Liver (tissue), 9 donors: ENCODE data around the gene ZFYVE9. TPM values are rescaled to one million over a fixed set of nuclear protein-coding genes. Genes with fewer than 3 reads are reported as not detected.
"Not testable (repeated sequence)": the region's sequence is repeated elsewhere in the genome, so short reads cannot be mapped to it uniquely, and the experiment has no call there.

Experiments used
- DNase-seq: peaks from one replicate; pipeline ENCODE4 v3.0.0-alpha.2; 2017; ENCODE audit warnings: low spot score
- H3K27ac ChIP-seq, 2 donors: one replicate each; pipeline ENCODE4 v1.7.0; 2013; ENCODE audit warnings: inconsistent platforms in 2 of 2, low read length in 2 of 2, control low read depth in 1 of 2, low read depth in 1 of 2, mild to moderate bottlenecking in 1 of 2
- H3K27me3 ChIP-seq, 4 donors: one replicate each; pipeline versions ENCODE4 v1.6.1 to v1.7.0; 2013; ENCODE audit warnings: low read length in 3 of 4, inconsistent platforms in 1 of 4, mild to moderate bottlenecking in 1 of 4, moderate library complexity in 1 of 4; ENCODE audit not compliant: control insufficient read depth in 4 of 4, insufficient read depth in 4 of 4
- H3K36me3 ChIP-seq, 4 donors: one replicate each; pipeline versions ENCODE4 v1.6.1 to v1.7.0; 2013; ENCODE audit warnings: low read length in 3 of 4, mild to moderate bottlenecking in 3 of 4, low read depth in 1 of 4, moderate library complexity in 1 of 4; ENCODE audit not compliant: control insufficient read depth in 4 of 4, insufficient read depth in 3 of 4
- H3K4me1 ChIP-seq, 4 donors: one replicate each; pipeline versions ENCODE4 v1.6.1 to v1.7.0; 2013; ENCODE audit warnings: low read length in 3 of 4, mild to moderate bottlenecking in 3 of 4, moderate library complexity in 1 of 4; ENCODE audit not compliant: control insufficient read depth in 4 of 4, insufficient read depth in 4 of 4
- H3K4me3 ChIP-seq, 3 donors: one replicate each; pipeline versions ENCODE4 v1.6.1 to v1.7.0; 2013; ENCODE audit warnings: low read length in 3 of 3, control low read depth in 1 of 3, low read depth in 1 of 3, mild to moderate bottlenecking in 1 of 3
- H3K9ac ChIP-seq, 2 donors: one replicate each; pipeline ENCODE4 v1.7.0; 2013; ENCODE audit warnings: low read length in 2 of 2, mild to moderate bottlenecking in 2 of 2, moderate library complexity in 2 of 2, control low read depth in 1 of 2, low read depth in 1 of 2
- H3K9me3 ChIP-seq, 4 donors: one replicate each; pipeline versions ENCODE4 v1.6.1 to v1.7.0; 2013; ENCODE audit warnings: low read length in 3 of 4; ENCODE audit not compliant: control insufficient read depth in 4 of 4
- EGR1 ChIP-seq, 2 donors: IDR thresholded peaks; 2 replicates each; pipeline ENCODE4 v1.6.1; 2016 to 2018; ENCODE audit warnings: antibody characterized with exemption in 2 of 2, low read depth in 2 of 2
- FOXA1 ChIP-seq: IDR thresholded peaks from 2 replicates; pipeline ENCODE4 v1.6.1; 2016; ENCODE audit warnings: antibody characterized with exemption
- FOXA2 ChIP-seq: IDR thresholded peaks from 2 replicates; pipeline ENCODE4 v1.6.1; 2016; ENCODE audit warnings: antibody characterized with exemption
- GABPA ChIP-seq, 2 donors: IDR thresholded peaks in 1 of 2; conservative IDR thresholded peaks in 1 of 2; 2 replicates each; pipeline ENCODE4 v1.6.1; 2016; ENCODE audit warnings: antibody characterized with exemption in 2 of 2, mild to moderate bottlenecking in 1 of 2, moderate library complexity in 1 of 2
- HNF4G ChIP-seq: IDR thresholded peaks from 2 replicates; pipeline ENCODE4 v1.6.1; 2016; ENCODE audit warnings: antibody characterized with exemption
- JUND ChIP-seq, 2 donors: IDR thresholded peaks; 2 replicates each; pipeline ENCODE4 v1.6.1; 2016; ENCODE audit warnings: antibody characterized with exemption in 2 of 2
- NR2F2 ChIP-seq: IDR thresholded peaks from 2 replicates; pipeline ENCODE4 v1.6.1; 2016; ENCODE audit warnings: antibody characterized with exemption
- RAD21 ChIP-seq, 2 donors: IDR thresholded peaks; 2 replicates each; pipeline ENCODE4 v1.6.1; 2016; ENCODE audit warnings: antibody characterized with exemption in 2 of 2, mild to moderate bottlenecking in 2 of 2
- RXRA ChIP-seq, 2 donors: IDR thresholded peaks; 2 replicates each; pipeline ENCODE4 v1.6.1; 2017 to 2018; ENCODE audit warnings: antibody characterized with exemption in 2 of 2, mild to moderate bottlenecking in 1 of 2
- SP1 ChIP-seq: IDR thresholded peaks from 2 replicates; pipeline ENCODE4 v1.6.1; 2018; ENCODE audit warnings: antibody characterized with exemption, mild to moderate bottlenecking
- TAF1 ChIP-seq: conservative IDR thresholded peaks from 2 replicates; pipeline ENCODE4 v1.6.1; 2016; ENCODE audit warnings: antibody characterized with exemption, mild to moderate bottlenecking
- YY1 ChIP-seq: IDR thresholded peaks from 2 replicates; pipeline ENCODE4 v1.6.1; 2016; ENCODE audit warnings: antibody characterized with exemption, mild to moderate bottlenecking
- WGBS: extraction: QIAGEN DNeasy Blood & Tissue Kit; methylation state at CpG from one replicate; pipeline ENCODE4 v1.1.7; 2013; 5-methylcytosine and 5-hydroxymethylcytosine counted together
- polyA plus RNA-seq, 2 donors: library from polyadenylated mRNA; stranded (reverse) in 1 of 2; unstranded in 1 of 2; fragments of 200-250 nt in 1 of 2; fragments of >200 nt in 1 of 2; fragmentation: Nextera tagmentation in 1 of 2; extraction: Ambion mirVana in 1 of 2; gene quantifications; one replicate each; pipeline versions ENCODE4 v1.2.1 to v1.2.3, GENCODE V29; 2013 to 2015
- total RNA-seq, 2 donors: library from RNA; depleted of rRNA; stranded (reverse); fragments of >200 nt; gene quantifications; one replicate each; pipeline ENCODE4 v1.2.3, GENCODE V29; 2014
- TF ChIP-seq, protein P1 (sequence below): IDR thresholded peaks from 2 replicates; pipeline ENCODE4 v1.6.1; 2016; ENCODE audit warnings: antibody characterized with exemption
- TF ChIP-seq, protein P2 (sequence below): IDR thresholded peaks from 2 replicates; pipeline ENCODE4 v1.6.1; 2016; ENCODE audit warnings: antibody characterized with exemption
- TF ChIP-seq, protein P3 (sequence below): IDR thresholded peaks from 2 replicates; pipeline ENCODE4 v1.6.1; 2016; ENCODE audit warnings: antibody characterized with exemption, mild to moderate bottlenecking
- donor health status: healthy.
- donor health status: healthy.
- donor health status: healthy.
- donor health status: healthy.
- donor health status: healthy.

Gene ZFYVE9
- total and polyA plus RNA-seq, 4 donors: 3.8 to 20.9 (median 7.7) TPM

DNA sequence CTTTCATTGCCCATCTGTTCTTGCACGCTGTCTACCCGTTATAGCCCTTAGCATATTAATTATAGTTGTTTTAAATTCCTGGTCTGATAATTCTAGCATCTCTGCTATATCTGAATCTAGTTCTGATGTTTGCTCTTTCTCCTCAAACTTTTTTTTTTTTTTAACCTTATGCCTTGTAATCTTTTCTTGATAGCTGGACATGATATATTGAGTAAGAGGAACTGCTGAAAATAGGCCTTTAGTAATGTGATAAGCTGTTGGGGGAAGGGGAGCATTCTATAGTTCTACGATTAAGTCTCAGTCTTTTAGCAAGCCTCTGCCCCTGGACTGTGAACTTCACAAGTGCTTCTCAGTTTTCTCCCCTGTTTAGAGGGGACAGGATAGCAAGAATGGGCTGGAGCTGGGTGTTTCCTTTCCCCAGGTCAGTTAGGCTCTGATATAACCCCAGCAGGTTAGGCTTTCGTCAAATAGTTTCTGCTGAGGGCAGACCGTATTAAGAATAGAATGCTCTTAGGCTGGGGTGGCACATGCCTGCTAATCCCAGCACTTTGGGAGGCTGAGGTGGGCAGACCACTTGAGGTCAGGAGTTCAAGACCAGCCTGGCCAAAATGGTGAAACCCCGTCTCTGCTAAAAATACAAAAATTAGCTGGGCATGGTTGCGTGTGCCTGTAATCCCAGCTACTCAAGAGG lies 62.2 kb downstream of the ZFYVE9 start:
- Histone ChIP-seq H3K9ac (no peak overlapping the region), H3K4me3 (no peak overlapping the region), H3K9me3 (no peaks in the 10 kb centered on the region), H3K27me3 (no peaks in the 10 kb centered on the region), H3K27ac (no peak overlapping the region), H3K36me3 (no peaks in the 10 kb centered on the region), H3K4me1 (no peaks in the 10 kb centered on the region)
- DNase-seq: no peak
- no peak for TF ChIP-seq TAF1
- TF ChIP-seq HNF4G: no peak
- TF ChIP-seq FOXA2: no peak
- no peak for TF ChIP-seq NR2F2
- TF ChIP-seq FOXA1: no peak
- TF ChIP-seq, protein P1, sequence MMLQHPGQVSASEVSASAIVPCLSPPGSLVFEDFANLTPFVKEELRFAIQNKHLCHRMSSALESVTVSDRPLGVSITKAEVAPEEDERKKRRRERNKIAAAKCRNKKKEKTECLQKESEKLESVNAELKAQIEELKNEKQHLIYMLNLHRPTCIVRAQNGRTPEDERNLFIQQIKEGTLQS: no peak
- 93% methylated on average over 7 of the region's 7 CpGs for WGBS

DNA sequence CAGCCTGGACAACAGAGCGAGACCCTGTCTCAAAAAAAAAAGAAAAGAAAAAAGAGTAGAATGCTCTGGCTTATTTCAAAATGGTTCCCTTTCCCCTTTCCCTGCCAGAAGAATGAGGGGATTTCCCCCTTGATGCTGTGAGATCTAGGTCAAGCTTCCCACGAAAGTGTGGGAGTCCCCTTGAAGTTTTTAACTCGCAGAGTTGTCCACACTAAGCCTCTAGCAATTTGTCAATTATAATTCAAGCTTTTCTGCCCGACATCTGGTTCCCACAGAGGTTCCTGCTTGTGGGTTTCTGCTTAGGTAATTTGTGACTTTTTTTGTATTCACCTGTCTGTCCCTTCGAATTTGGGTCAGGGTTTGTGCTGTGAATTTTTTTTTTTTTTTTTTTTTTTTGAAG lies 62.8 kb downstream of the ZFYVE9 start:
- Histone ChIP-seq H3K4me1 (no peaks in the 10 kb centered on the region), H3K27me3 (no peaks in the 10 kb centered on the region), H3K36me3 (no peaks in the 10 kb centered on the region), H3K9me3 (no peaks in the 10 kb centered on the region), H3K27ac (no peak overlapping the region), H3K9ac (no peak overlapping the region), H3K4me3 (no peak overlapping the region)
- 85% methylated on average over 5 of the region's 5 CpGs for WGBS
- TF ChIP-seq, protein P2, sequence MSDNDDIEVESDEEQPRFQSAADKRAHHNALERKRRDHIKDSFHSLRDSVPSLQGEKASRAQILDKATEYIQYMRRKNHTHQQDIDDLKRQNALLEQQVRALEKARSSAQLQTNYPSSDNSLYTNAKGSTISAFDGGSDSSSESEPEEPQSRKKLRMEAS: no peak
- no peak for TF ChIP-seq TAF1
- TF ChIP-seq RAD21 (IDR thresholded peaks at IDR 0.05): no peak
- TF ChIP-seq, protein P3, sequence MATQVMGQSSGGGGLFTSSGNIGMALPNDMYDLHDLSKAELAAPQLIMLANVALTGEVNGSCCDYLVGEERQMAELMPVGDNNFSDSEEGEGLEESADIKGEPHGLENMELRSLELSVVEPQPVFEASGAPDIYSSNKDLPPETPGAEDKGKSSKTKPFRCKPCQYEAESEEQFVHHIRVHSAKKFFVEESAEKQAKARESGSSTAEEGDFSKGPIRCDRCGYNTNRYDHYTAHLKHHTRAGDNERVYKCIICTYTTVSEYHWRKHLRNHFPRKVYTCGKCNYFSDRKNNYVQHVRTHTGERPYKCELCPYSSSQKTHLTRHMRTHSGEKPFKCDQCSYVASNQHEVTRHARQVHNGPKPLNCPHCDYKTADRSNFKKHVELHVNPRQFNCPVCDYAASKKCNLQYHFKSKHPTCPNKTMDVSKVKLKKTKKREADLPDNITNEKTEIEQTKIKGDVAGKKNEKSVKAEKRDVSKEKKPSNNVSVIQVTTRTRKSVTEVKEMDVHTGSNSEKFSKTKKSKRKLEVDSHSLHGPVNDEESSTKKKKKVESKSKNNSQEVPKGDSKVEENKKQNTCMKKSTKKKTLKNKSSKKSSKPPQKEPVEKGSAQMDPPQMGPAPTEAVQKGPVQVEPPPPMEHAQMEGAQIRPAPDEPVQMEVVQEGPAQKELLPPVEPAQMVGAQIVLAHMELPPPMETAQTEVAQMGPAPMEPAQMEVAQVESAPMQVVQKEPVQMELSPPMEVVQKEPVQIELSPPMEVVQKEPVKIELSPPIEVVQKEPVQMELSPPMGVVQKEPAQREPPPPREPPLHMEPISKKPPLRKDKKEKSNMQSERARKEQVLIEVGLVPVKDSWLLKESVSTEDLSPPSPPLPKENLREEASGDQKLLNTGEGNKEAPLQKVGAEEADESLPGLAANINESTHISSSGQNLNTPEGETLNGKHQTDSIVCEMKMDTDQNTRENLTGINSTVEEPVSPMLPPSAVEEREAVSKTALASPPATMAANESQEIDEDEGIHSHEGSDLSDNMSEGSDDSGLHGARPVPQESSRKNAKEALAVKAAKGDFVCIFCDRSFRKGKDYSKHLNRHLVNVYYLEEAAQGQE: no peak
- TF ChIP-seq FOXA2: no peak
- no peak for TF ChIP-seq NR2F2
- TF ChIP-seq RXRA (IDR thresholded peaks at IDR 0.05): no peak
- TF ChIP-seq, protein P1: no peak
- TF ChIP-seq GABPA (IDR thresholded peaks at IDR 0.05 in 1 of 2, conservative IDR thresholded peaks at IDR 0.05 in 1 of 2): no peak
- no peak for TF ChIP-seq JUND (IDR thresholded peaks at IDR 0.05)
- no peak for TF ChIP-seq HNF4G
- TF ChIP-seq SP1: no peak
- no peak for TF ChIP-seq YY1
- no peak for TF ChIP-seq FOXA1
- TF ChIP-seq EGR1 (IDR thresholded peaks at IDR 0.05; ENCODE audit: low read depth in 2 of 2): no peak
- no peak for DNase-seq

DNA sequence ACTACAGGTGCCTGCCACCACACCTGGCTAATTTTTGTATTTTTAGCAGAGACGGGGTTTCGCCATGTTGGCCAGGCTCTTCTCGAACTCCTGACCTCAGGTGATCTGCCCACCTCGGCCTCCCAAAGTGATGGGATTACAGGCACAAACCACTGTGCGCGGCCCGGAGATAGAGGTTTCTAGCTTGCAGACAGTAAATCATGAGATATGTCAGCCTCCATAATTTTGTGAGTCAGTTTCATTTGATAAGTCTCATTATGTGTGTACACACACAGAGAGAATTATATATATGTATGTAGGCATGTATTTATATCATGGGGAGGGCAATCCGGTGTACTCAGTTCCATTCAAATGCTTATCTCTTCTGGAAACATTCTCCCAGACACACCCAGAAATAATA lies 64.8 kb downstream of the ZFYVE9 start:
- not testable (repeated sequence) for H3K9me3 ChIP-seq, H3K4me3 ChIP-seq, H3K36me3 ChIP-seq, H3K27ac ChIP-seq, H3K27me3 ChIP-seq, H3K4me1 ChIP-seq, DNase-seq, H3K9ac ChIP-seq
- 96% methylated on average over 8 of the region's 8 CpGs for WGBS
